Breast epithelium (tissue), 3 donors: ENCODE measurements around the gene PPP1R7.

ENCODE experiments used
- POLR2A ChIP-seq: fragments of 450-650 bp; IDR thresholded peaks from one replicate; pipeline ENCODE4 v1.6.1; 2016; ENCODE audit warnings: antibody characterized with exemption, mild to moderate bottlenecking, moderate library complexity
- POLR2AphosphoS5 ChIP-seq, 3 donors: sonication (generic); formaldehyde crosslinking; IDR thresholded peaks; one replicate each; pipeline ENCODE4 v1.6.1; 2017; ENCODE audit warnings: antibody characterized with exemption in 3 of 3
- TF ChIP-seq, protein P1 (sequence below), 3 donors: fragments of 450-650 bp; IDR thresholded peaks; one replicate each; pipeline ENCODE4 v1.5.1; 2016 to 2017; ENCODE audit warnings: antibody characterized with exemption in 3 of 3, mild to moderate bottlenecking in 3 of 3, moderate library complexity in 3 of 3

DNA sequence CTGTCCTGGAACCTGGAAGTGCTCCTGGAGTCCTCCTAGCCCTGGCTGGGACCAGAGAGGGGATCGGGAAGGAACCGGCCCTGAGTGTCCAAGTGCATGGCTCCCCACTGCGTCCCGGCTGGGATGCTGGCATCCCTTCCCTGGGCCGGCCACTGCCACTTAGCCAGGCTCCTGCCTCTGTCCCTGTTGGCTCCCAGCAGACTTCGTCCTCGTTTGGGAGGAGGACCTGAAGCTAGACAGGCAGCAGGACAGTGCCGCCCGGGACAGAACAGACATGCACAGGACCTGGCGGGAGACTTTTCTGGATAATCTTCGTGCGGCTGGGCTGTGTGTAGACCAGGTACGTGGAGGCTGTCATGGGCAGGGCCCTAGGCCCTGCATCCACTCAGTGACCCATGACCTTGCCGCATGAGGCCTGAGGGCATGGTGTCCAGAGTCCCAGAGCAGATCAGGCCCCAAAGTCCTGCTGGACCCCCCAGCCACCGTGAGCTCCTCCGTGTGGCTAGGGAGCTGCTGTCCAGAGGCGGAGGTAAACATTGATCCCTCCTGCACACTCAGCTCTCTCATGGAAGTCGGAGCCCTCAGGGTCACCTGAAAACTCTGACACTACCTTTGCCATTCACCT, 45.4 kb downstream of the PPP1R7 start:
- TF ChIP-seq, protein P1, sequence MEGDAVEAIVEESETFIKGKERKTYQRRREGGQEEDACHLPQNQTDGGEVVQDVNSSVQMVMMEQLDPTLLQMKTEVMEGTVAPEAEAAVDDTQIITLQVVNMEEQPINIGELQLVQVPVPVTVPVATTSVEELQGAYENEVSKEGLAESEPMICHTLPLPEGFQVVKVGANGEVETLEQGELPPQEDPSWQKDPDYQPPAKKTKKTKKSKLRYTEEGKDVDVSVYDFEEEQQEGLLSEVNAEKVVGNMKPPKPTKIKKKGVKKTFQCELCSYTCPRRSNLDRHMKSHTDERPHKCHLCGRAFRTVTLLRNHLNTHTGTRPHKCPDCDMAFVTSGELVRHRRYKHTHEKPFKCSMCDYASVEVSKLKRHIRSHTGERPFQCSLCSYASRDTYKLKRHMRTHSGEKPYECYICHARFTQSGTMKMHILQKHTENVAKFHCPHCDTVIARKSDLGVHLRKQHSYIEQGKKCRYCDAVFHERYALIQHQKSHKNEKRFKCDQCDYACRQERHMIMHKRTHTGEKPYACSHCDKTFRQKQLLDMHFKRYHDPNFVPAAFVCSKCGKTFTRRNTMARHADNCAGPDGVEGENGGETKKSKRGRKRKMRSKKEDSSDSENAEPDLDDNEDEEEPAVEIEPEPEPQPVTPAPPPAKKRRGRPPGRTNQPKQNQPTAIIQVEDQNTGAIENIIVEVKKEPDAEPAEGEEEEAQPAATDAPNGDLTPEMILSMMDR (IDR thresholded peaks at IDR 0.05): no peak
- TF ChIP-seq POLR2A: no peak
- TF ChIP-seq POLR2AphosphoS5 (IDR thresholded peaks at IDR 0.05): no peak
